ENCODE results near the gene AOPEP. TPM values are rescaled to one million over a fixed set of nuclear protein-coding genes. Genes with fewer than 3 reads are reported as not detected.

Gene AOPEP
- total RNA-seq, 1 donor from 2014 or later: 16.6 TPM

DNA sequence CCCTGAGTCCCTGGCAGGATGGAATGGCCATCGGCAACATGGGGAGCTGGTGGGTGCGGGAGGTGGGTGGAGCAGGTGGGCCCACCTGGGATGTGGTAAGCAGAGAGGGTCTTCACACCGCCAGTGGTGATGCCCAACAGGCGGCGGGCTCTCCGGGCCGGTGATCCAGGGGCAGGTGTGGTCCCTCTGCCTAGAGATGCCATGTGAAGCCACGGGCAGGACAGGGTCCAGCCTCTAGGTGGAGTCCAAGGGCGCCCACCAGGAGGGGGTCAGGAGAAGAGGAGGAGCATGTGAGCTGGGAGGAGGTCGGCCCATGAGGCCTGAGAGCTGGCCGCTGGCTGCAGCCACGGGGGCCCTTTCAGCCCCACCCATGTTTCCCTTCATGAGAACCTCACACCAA is 369.9 kb downstream of the AOPEP start:
- Histone ChIP-seq H2AFZ (replicated peaks) (no peak overlapping the region), H3K4me2 (no peak overlapping the region), H4K20me1 (ENCODE audit: low read depth) (peaks cover 20% of the 10 kb centered on the region), H3F3A (ENCODE audit: low read depth) (peaks cover 19% of the 10 kb centered on the region), H3K36me3 (no peaks in the 10 kb centered on the region), H3K27me3 (no peaks in the 10 kb centered on the region), H3K4me1 (peaks cover 22% of the 10 kb centered on the region), H3K27ac (no peak overlapping the region), H3K4me3 (no peak overlapping the region), H3K79me2 (ENCODE audit: low read depth) (no peaks in the 10 kb centered on the region), H3K9ac (no peak overlapping the region), H3K9me3 (ENCODE audit: low read depth) (no peaks in the 10 kb centered on the region)
- no peak for DNase-seq (ENCODE audit: low spot score)
- no peak overlapping the region for H3K4me3 Mint-ChIP-seq
- TF ChIP-seq EZH2 (IDR thresholded peaks at IDR 0.05): no peak
- TF ChIP-seq EZH2phosphoT487 (IDR thresholded peaks at IDR 0.05): no peak
- TF ChIP-seq, protein P1, sequence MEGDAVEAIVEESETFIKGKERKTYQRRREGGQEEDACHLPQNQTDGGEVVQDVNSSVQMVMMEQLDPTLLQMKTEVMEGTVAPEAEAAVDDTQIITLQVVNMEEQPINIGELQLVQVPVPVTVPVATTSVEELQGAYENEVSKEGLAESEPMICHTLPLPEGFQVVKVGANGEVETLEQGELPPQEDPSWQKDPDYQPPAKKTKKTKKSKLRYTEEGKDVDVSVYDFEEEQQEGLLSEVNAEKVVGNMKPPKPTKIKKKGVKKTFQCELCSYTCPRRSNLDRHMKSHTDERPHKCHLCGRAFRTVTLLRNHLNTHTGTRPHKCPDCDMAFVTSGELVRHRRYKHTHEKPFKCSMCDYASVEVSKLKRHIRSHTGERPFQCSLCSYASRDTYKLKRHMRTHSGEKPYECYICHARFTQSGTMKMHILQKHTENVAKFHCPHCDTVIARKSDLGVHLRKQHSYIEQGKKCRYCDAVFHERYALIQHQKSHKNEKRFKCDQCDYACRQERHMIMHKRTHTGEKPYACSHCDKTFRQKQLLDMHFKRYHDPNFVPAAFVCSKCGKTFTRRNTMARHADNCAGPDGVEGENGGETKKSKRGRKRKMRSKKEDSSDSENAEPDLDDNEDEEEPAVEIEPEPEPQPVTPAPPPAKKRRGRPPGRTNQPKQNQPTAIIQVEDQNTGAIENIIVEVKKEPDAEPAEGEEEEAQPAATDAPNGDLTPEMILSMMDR (IDR thresholded peaks at IDR 0.05): no peak
- peaks cover 55% of the 10 kb centered on the region for H3K4me1 Mint-ChIP-seq
- H3K36me3 Mint-ChIP-seq: peaks cover 32% of the 10 kb centered on the region
- H3K27ac Mint-ChIP-seq: no peak overlapping the region
- H3K27me3 Mint-ChIP-seq (ENCODE audit: insufficient read depth, low read depth): peaks cover 21% of the 10 kb centered on the region
- H3K9me3 Mint-ChIP-seq: no peaks in the 10 kb centered on the region

DNA sequence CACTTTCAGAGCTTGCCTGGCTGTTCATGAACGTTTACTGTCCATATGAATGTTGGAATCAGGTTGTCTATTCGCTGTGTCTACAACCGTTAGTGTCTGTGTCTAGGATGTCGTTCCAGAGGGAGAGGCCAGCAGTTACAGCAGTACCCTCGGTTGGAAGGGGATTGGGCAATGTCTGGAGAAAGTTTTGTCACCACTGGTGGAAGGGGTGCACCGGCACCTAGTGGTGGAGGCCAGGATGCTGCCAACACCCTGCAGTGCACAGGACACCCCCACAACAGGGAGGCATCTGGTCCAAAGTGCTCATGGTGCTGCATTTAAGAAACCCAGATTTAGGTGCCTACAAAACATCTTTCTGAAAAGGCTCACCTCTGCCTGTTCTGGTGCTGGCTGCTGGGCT is 370.3 kb downstream of the AOPEP start:
- Histone ChIP-seq H3K4me1 (peaks cover 19% of the 10 kb centered on the region), H3K79me2 (ENCODE audit: low read depth) (no peaks in the 10 kb centered on the region), H3K4me2 (no peak overlapping the region), H3K27ac (no peak overlapping the region), H3K4me3 (no peak overlapping the region), H2AFZ (replicated peaks) (no peak overlapping the region), H3F3A (ENCODE audit: low read depth) (peaks cover 16% of the 10 kb centered on the region), H3K27me3 (no peaks in the 10 kb centered on the region), H3K9ac (no peak overlapping the region), H3K36me3 (no peaks in the 10 kb centered on the region), H3K9me3 (ENCODE audit: low read depth) (no peaks in the 10 kb centered on the region), H4K20me1 (ENCODE audit: low read depth) (peaks cover 15% of the 10 kb centered on the region)
- H3K4me1 Mint-ChIP-seq: peaks cover 55% of the 10 kb centered on the region
- H3K27me3 Mint-ChIP-seq (ENCODE audit: insufficient read depth, low read depth): peaks cover 16% of the 10 kb centered on the region
- peaks cover 32% of the 10 kb centered on the region for H3K36me3 Mint-ChIP-seq
- peak overlapping the region; percentile 49 for H3K4me3 Mint-ChIP-seq
- no peak for DNase-seq (ENCODE audit: low spot score)
- TF ChIP-seq EZH2 (IDR thresholded peaks at IDR 0.05) (no peak), EZH2phosphoT487 (IDR thresholded peaks at IDR 0.05) (no peak)
- TF ChIP-seq, protein P1 (IDR thresholded peaks at IDR 0.05): no peak
- H3K9me3 Mint-ChIP-seq: no peaks in the 10 kb centered on the region
- no peak overlapping the region for H3K27ac Mint-ChIP-seq

DNA sequence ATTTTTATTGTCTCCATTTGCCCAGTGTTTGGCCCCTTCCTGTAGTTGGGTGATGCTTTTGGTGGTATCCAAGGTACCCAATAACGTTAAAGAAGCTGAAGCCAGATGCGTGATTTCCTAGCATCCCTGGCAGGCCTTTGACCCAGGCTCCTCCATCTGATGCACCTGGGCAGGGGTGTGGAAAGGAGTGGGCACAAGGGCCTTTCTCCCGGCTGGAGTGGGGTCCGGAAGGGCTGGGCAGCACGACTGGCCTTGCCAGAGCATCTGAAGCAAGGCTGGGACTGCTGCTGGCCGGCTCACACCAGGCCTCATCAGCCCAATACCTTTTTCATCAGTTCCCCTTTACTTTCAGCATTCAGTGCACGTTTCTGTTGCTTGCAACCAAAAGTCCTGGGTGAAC is 370.8 kb downstream of the AOPEP start:
- no peak for DNase-seq (ENCODE audit: low spot score)
- Mint-ChIP-seq H3K4me3 (no peak overlapping the region), H3K27ac (no peak overlapping the region), H3K4me1 (peaks cover 57% of the 10 kb centered on the region), H3K27me3 (ENCODE audit: insufficient read depth, low read depth) (peaks cover 14% of the 10 kb centered on the region), H3K9me3 (no peaks in the 10 kb centered on the region), H3K36me3 (peaks cover 32% of the 10 kb centered on the region)
- H3K79me2 ChIP-seq (ENCODE audit: low read depth): no peaks in the 10 kb centered on the region
- H3K4me2 ChIP-seq: no peak overlapping the region
- H3K27me3 ChIP-seq: no peaks in the 10 kb centered on the region
- TF ChIP-seq, protein P1 (IDR thresholded peaks at IDR 0.05): no peak
- TF ChIP-seq EZH2phosphoT487 (IDR thresholded peaks at IDR 0.05) (no peak), EZH2 (IDR thresholded peaks at IDR 0.05) (no peak)
- no peak overlapping the region for H3K4me3 ChIP-seq
- peaks cover 11% of the 10 kb centered on the region for H4K20me1 ChIP-seq (ENCODE audit: low read depth)
- no peak overlapping the region for H3K27ac ChIP-seq
- peaks cover 15% of the 10 kb centered on the region for H3K4me1 ChIP-seq
- H3K9ac ChIP-seq: no peak overlapping the region
- no peak overlapping the region for H2AFZ ChIP-seq (replicated peaks)
- peaks cover 12% of the 10 kb centered on the region for H3F3A ChIP-seq (ENCODE audit: low read depth)
- no peaks in the 10 kb centered on the region for H3K9me3 ChIP-seq (ENCODE audit: low read depth)
- H3K36me3 ChIP-seq: no peaks in the 10 kb centered on the region
